ENCODE data around the gene PDGFC. TPM values are rescaled to one million over a fixed set of nuclear protein-coding genes. Genes with fewer than 3 reads are reported as not detected.

Gene PDGFC
- total and polyA plus RNA-seq, 2 of the 8 experiments (the other 6 are each of a cell fraction or from before 2014, with no cell fraction given): 0.65 to 2.7 TPM

DNA sequence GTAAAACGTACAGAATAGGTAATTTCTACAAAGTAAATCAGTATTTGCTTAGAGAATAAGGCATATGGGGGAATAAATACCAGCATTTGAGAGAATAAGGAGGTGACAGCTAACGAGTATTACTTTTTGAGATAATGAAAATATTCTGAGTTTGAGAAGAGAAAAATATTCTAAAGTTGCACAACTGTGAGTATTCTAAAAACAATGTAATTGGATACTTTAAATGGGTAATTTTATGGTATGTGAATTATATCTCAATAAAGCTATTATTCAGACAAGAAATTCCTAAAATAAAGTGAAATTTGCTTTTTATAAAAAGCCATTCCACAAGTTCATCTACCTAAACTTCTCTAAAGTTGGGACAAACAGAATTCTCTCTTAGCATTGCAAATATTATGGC is 62.6 kb downstream of the PDGFC start:
- Histone ChIP-seq H2BK20ac (ENCODE audit: low read length) (no peak overlapping the region), H4K8ac (ENCODE audit: extremely low read depth, insufficient read depth, low read length) (no peak overlapping the region), H3K4me3 (ENCODE audit: extremely low read depth in 1 of 4, insufficient read depth in 2 of 4, low read depth in 3 of 4, low read length in 4 of 4) (no peak overlapping the region), H2AK5ac (ENCODE audit: low read depth, low read length) (no peak overlapping the region), H3K79me1 (ENCODE audit: low read depth, low read length) (no peaks in the 10 kb centered on the region), H3K27me3 (replicated peaks in 1 of 4; ENCODE audit: control insufficient read depth in 3 of 4, extremely low read depth in 1 of 4, insufficient read depth in 3 of 4, low read length in 3 of 4) (no peaks in the 10 kb centered on the region), H2BK12ac (ENCODE audit: low read depth, low read length) (no peak overlapping the region), H3K36me3 (ENCODE audit: control insufficient read depth in 2 of 4, insufficient read depth in 4 of 4, low read length in 3 of 4) (no peaks in the 10 kb centered on the region), H4K5ac (ENCODE audit: insufficient read length, low read depth, low read length) (no peak overlapping the region), H3K4me1 (replicated peaks in 1 of 4; ENCODE audit: control insufficient read depth in 3 of 4, insufficient read depth in 4 of 4, low read length in 3 of 4) (no peaks in the 10 kb centered on the region; a peak in 1 of 7 replicates), H3K18ac (ENCODE audit: extremely low read depth, low read length) (no peak overlapping the region), H2AFZ (ENCODE audit: low read length) (no peak overlapping the region), H2BK120ac (replicated peaks; ENCODE audit: low read depth, low read length) (no peak overlapping the region), H3K56ac (replicated peaks; ENCODE audit: insufficient read length, low read depth, low read length) (no peak overlapping the region), H4K20me1 (replicated peaks in 1 of 2; ENCODE audit: control insufficient read depth in 1 of 2, insufficient read depth in 2 of 2, low read length in 2 of 2) (no peaks in the 10 kb centered on the region), H3K27ac (ENCODE audit: low read depth, low read length) (no peak overlapping the region), H4K91ac (replicated peaks; ENCODE audit: insufficient read length, low read length) (no peak overlapping the region), H3K79me2 (ENCODE audit: control insufficient read depth in 1 of 2, insufficient read depth in 2 of 2, low read length in 2 of 2) (no peaks in the 10 kb centered on the region), H3K9me3 (ENCODE audit: insufficient read depth in 2 of 2, low read depth in 1 of 2, low read length in 1 of 2) (no peaks in the 10 kb centered on the region; a peak in 1 of 4 replicates), H3K14ac (ENCODE audit: insufficient read length) (no peak overlapping the region), H3K9ac (replicated peaks in 1 of 4; ENCODE audit: extremely low read depth in 1 of 4, low read depth in 3 of 4, low read length in 3 of 4) (no peak overlapping the region), H2BK15ac (ENCODE audit: low read length) (no peak overlapping the region), H3K23ac (ENCODE audit: insufficient read length) (no peak overlapping the region), H3K4ac (replicated peaks; ENCODE audit: insufficient read length, low read depth, low read length) (no peak overlapping the region), H3K23me2 (ENCODE audit: low read depth, low read length) (no peaks in the 10 kb centered on the region), H2BK5ac (ENCODE audit: low read depth, low read length) (no peak overlapping the region), H3K4me2 (ENCODE audit: insufficient read depth in 1 of 2, low read depth in 2 of 2, low read length in 2 of 2) (no peak overlapping the region)
- WGBS, 2 experiments (ENCODE audit: extremely low coverage in 1 of 2, insufficient coverage in 1 of 2, insufficient read length in 1 of 2, insufficient replicate concordance in 2 of 2, low coverage in 1 of 2, low lambda C conversion rate in 2 of 2, missing lambda C conversion rate in 1 of 2): 88% methylated on average over 2 of the region's 2 CpGs; no CpG with 5 or more reads in 1 of the 2 experiments
- TF ChIP-seq CREB1 (IDR thresholded peaks at IDR 0.05) (no peak), EGR1 (IDR thresholded peaks at IDR 0.05; ENCODE audit: borderline replicate concordance, low read depth, low read length) (no peak)
- ChIA-PET POLR2A (ENCODE audit: partially characterized antibody) (no interaction called here), CTCF (ENCODE audit: partially characterized antibody) (no interaction called here)
- FAIRE-seq (no peak), DNase-seq (ENCODE audit: low read depth in 1 of 2, low spot score in 2 of 2) (no peak)
